GM23338 (cell line): ENCODE data around the gene OBP2A. TPM values are rescaled to one million over a fixed set of nuclear protein-coding genes. Genes with fewer than 3 reads are reported as not detected.

ENCODE experiments used
- ATAC-seq: fragments of 200-7000 bp; cut with Tn5 transposase; 3 replicates; pipeline ENCODE4 v1.9.1; 2020
- DNase-seq: peaks from one replicate; pipeline ENCODE4 v3.0.0-alpha.2; 2015; ENCODE audit warnings: low spot score
- H2AFZ ChIP-seq: fragments of 200-600 bp; sonication (generic); 2 replicates; pipeline ENCODE4 v1.8.0; 2016; ENCODE audit warnings: antibody characterized with exemption, mild to moderate bottlenecking, moderate library complexity
- H3F3A ChIP-seq: fragments of 200-600 bp; sonication (generic); replicated peaks from 2 replicates; pipeline ENCODE4 v1.8.0; 2017; ENCODE audit warnings: antibody characterized with exemption, mixed run types, low read depth
- H3K27ac ChIP-seq: fragments of 200-600 bp; sonication (generic); 2 replicates; pipeline ENCODE4 v1.6.1; 2016; ENCODE audit warnings: low read depth
- H3K27me3 ChIP-seq: fragments of 200-600 bp; sonication (generic); 2 replicates; pipeline ENCODE4 v1.8.0; 2016; ENCODE audit warnings: mild to moderate bottlenecking, mixed run types, moderate library complexity; ENCODE audit not compliant: insufficient read depth
- H3K36me3 ChIP-seq: fragments of 200-600 bp; sonication (generic); 2 replicates; pipeline ENCODE4 v1.8.0; 2016; ENCODE audit warnings: mild to moderate bottlenecking; ENCODE audit not compliant: insufficient read depth
- H3K4me1 ChIP-seq: fragments of 200-600 bp; sonication (generic); 2 replicates; pipeline ENCODE4 v1.8.0; 2016; ENCODE audit warnings: mild to moderate bottlenecking, moderate library complexity; ENCODE audit not compliant: insufficient read depth
- H3K4me2 ChIP-seq: fragments of 200-600 bp; sonication (generic); 2 replicates; pipeline ENCODE4 v1.7.1; 2017; ENCODE audit warnings: mixed run types
- H3K4me3 ChIP-seq: fragments of 200-600 bp; sonication (generic); 2 replicates; pipeline ENCODE4 v1.6.1; 2016; ENCODE audit warnings: mixed run types
- H3K79me2 ChIP-seq: fragments of 200-600 bp; sonication (generic); replicated peaks from 2 replicates; pipeline ENCODE4 v1.8.0; 2017; ENCODE audit warnings: mild to moderate bottlenecking; ENCODE audit not compliant: insufficient read depth
- H3K9me2 ChIP-seq: fragments of 200-600 bp; sonication (generic); 2 replicates; pipeline ENCODE4 v1.8.0; 2017; ENCODE audit not compliant: insufficient read depth
- H4K20me1 ChIP-seq: fragments of 200-600 bp; sonication (generic); replicated peaks from 2 replicates; pipeline ENCODE4 v1.8.0; 2017; ENCODE audit warnings: mild to moderate bottlenecking; ENCODE audit not compliant: insufficient read depth
- H3K27ac Mint-ChIP-seq: 2 replicates; pipeline ENCODE4 v1.8.0; 2020; ENCODE audit warnings: inconsistent platforms, mild to moderate bottlenecking, moderate library complexity, mixed read lengths
- H3K27me3 Mint-ChIP-seq: 3 replicates; pipeline ENCODE4 v1.8.0; 2022; ENCODE audit warnings: low read depth, mild to moderate bottlenecking, moderate library complexity, mixed read lengths, inconsistent platforms; ENCODE audit not compliant: insufficient read depth, poor library complexity
- H3K36me3 Mint-ChIP-seq: 3 replicates; pipeline ENCODE4 v1.8.0; 2021; ENCODE audit warnings: low read depth, mild to moderate bottlenecking, inconsistent platforms, moderate library complexity, mixed read lengths
- H3K4me1 Mint-ChIP-seq: 3 replicates; pipeline ENCODE4 v1.8.0; 2020; ENCODE audit warnings: mild to moderate bottlenecking, inconsistent platforms, mixed read lengths
- H3K4me3 Mint-ChIP-seq: 3 replicates; pipeline ENCODE4 v1.8.0; 2021; ENCODE audit warnings: moderate library complexity, mild to moderate bottlenecking, inconsistent platforms, mixed read lengths
- H3K9me3 Mint-ChIP-seq: 3 replicates; pipeline ENCODE4 v1.8.0; 2020; ENCODE audit warnings: moderate library complexity, mild to moderate bottlenecking, inconsistent platforms, mixed read lengths
- CREB1 ChIP-seq: fragments of 250-450 bp; sonication (Bioruptor Pico); IDR thresholded peaks from 2 replicates; pipeline ENCODE4 v1.5.0; 2020; ENCODE audit warnings: low read depth, mild to moderate bottlenecking, moderate library complexity
- EZH2 ChIP-seq: fragments of 200-600 bp; sonication (generic); IDR thresholded peaks from one replicate; pipeline ENCODE4 v1.8.0; 2017; ENCODE audit warnings: antibody characterized with exemption, mild to moderate bottlenecking, low read depth; ENCODE audit not compliant: unreplicated experiment
- NANOG ChIP-seq: IDR thresholded peaks from 2 replicates; pipeline ENCODE4 v1.6.1; 2016; ENCODE audit warnings: antibody characterized with exemption, borderline replicate concordance
- POLR2AphosphoS5 ChIP-seq: IDR thresholded peaks from 2 replicates; pipeline ENCODE4 v1.6.1; 2016; ENCODE audit warnings: antibody characterized with exemption, low read depth
- STAT1 ChIP-seq: IDR thresholded peaks from one replicate; pipeline ENCODE4 v1.6.1; 2016; ENCODE audit warnings: antibody characterized with exemption; ENCODE audit not compliant: unreplicated experiment
- ZNF114 ChIP-seq: fragments of 250-450 bp; sonication (Bioruptor Pico); IDR thresholded peaks from 2 replicates; pipeline ENCODE4 v1.5.0; 2020; ENCODE audit warnings: mild to moderate bottlenecking, moderate library complexity
- polyA plus RNA-seq: library from polyadenylated mRNA; unstranded; fragments of >200 nt; fragmentation: Nextera tagmentation; extraction: Ambion mirVana; gene quantifications from 2 replicates; pipeline ENCODE4 v1.2.1, GENCODE V29; 2016
- total RNA-seq: library from RNA; depleted of rRNA; stranded (reverse); fragments of >200 nt; shearing (Covaris generic); gene quantifications from 2 replicates; pipeline ENCODE4 v1.2.3, GENCODE V29; 2014
- TF ChIP-seq, protein P1 (sequence below): IDR thresholded peaks from one replicate; pipeline ENCODE4 v1.6.1; 2018; ENCODE audit warnings: antibody characterized with exemption; ENCODE audit not compliant: unreplicated experiment
- TF ChIP-seq, protein P2 (sequence below): IDR thresholded peaks from 2 replicates; pipeline ENCODE4 v1.6.1; 2016; ENCODE audit warnings: antibody characterized with exemption
- TF ChIP-seq, protein P3 (sequence below), 2 experiments: fragments of 200-600 bp in 1 of 2; sonication (generic) in 1 of 2; conservative IDR thresholded peaks; 2 replicates each; pipeline versions ENCODE4 v1.5.1 to v1.6.1; 2016 to 2017; ENCODE audit warnings: antibody characterized with exemption in 2 of 2, low read depth in 2 of 2, mild to moderate bottlenecking in 2 of 2, moderate library complexity in 1 of 2

Gene OBP2A
- total and polyA plus RNA-seq, 2 experiments from 2014 or later = not detected

DNA sequence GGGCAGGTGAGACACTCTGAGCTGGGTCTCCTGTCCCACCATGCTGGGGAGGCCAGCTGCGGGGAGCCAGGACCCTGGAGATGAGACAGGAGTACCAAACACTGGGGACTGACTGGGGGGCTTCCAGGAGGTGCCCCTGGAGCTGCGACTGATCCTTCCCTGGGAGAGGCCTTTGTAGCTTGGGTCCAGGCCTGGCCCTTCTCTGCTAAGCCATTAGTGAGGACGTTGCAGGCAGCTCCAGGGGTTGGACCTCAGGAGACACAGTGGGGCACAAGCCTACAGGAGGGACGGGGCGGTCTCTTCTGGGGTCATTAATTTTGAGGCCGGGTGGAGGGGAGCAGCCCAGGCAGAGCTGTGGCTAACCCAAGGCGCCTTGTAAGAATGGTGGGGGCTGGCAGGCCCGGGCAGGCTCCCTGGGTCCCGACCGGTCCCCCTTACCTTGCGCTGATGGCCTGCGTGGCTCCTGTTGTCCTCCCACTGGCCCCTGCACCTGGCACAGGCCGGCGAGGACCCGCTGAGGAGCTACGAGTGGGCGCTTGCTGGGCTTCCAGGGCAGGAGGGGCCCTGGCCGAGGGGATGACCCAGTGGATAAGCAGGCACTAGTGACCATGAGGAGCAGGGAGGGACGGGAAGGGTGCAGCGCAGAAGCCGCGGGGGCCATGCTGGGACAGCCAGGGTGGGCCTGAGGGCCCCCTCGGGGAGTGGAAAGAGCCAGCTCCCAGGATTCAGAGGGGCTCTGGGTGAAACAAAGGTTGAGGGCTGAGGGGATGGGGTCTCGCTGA, 40.3 kb upstream of the OBP2A start:
- Mint-ChIP-seq H3K36me3 (peaks cover 39% of the 10 kb centered on the region), H3K4me3 (no peak overlapping the region), H3K27me3 (peaks cover 11% of the 10 kb centered on the region), H3K9me3 (no peaks in the 10 kb centered on the region; the same call in 2 of the 3 replicates), H3K27ac (no peak overlapping the region), H3K4me1 (peaks cover 12% of the 10 kb centered on the region)
- TF ChIP-seq, protein P1, sequence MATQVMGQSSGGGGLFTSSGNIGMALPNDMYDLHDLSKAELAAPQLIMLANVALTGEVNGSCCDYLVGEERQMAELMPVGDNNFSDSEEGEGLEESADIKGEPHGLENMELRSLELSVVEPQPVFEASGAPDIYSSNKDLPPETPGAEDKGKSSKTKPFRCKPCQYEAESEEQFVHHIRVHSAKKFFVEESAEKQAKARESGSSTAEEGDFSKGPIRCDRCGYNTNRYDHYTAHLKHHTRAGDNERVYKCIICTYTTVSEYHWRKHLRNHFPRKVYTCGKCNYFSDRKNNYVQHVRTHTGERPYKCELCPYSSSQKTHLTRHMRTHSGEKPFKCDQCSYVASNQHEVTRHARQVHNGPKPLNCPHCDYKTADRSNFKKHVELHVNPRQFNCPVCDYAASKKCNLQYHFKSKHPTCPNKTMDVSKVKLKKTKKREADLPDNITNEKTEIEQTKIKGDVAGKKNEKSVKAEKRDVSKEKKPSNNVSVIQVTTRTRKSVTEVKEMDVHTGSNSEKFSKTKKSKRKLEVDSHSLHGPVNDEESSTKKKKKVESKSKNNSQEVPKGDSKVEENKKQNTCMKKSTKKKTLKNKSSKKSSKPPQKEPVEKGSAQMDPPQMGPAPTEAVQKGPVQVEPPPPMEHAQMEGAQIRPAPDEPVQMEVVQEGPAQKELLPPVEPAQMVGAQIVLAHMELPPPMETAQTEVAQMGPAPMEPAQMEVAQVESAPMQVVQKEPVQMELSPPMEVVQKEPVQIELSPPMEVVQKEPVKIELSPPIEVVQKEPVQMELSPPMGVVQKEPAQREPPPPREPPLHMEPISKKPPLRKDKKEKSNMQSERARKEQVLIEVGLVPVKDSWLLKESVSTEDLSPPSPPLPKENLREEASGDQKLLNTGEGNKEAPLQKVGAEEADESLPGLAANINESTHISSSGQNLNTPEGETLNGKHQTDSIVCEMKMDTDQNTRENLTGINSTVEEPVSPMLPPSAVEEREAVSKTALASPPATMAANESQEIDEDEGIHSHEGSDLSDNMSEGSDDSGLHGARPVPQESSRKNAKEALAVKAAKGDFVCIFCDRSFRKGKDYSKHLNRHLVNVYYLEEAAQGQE = no peak
- no peak; the same call in 1 of the 2 replicates for TF ChIP-seq POLR2AphosphoS5
- TF ChIP-seq, protein P2, sequence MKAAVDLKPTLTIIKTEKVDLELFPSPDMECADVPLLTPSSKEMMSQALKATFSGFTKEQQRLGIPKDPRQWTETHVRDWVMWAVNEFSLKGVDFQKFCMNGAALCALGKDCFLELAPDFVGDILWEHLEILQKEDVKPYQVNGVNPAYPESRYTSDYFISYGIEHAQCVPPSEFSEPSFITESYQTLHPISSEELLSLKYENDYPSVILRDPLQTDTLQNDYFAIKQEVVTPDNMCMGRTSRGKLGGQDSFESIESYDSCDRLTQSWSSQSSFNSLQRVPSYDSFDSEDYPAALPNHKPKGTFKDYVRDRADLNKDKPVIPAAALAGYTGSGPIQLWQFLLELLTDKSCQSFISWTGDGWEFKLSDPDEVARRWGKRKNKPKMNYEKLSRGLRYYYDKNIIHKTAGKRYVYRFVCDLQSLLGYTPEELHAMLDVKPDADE = no peak
- H3K4me3 ChIP-seq = no peak overlapping the region
- ATAC-seq (no peak), DNase-seq (no peak)
- H3K79me2 ChIP-seq = peaks cover 19% of the 10 kb centered on the region
- no peak overlapping the region for H3K4me2 ChIP-seq
- no peaks in the 10 kb centered on the region for H3F3A ChIP-seq
- peaks cover 9% of the 10 kb centered on the region; the same call in 1 of the 2 replicates for H3K36me3 ChIP-seq
- H3K9me2 ChIP-seq = no peaks in the 10 kb centered on the region
- H3K27ac ChIP-seq = no peak overlapping the region
- H3K4me1 ChIP-seq = no peaks in the 10 kb centered on the region; the same call in 1 of the 2 replicates
- H3K27me3 ChIP-seq = no peaks in the 10 kb centered on the region
- no peaks in the 10 kb centered on the region; the same call in 1 of the 2 replicates for H4K20me1 ChIP-seq
- H2AFZ ChIP-seq = no peak overlapping the region

DNA sequence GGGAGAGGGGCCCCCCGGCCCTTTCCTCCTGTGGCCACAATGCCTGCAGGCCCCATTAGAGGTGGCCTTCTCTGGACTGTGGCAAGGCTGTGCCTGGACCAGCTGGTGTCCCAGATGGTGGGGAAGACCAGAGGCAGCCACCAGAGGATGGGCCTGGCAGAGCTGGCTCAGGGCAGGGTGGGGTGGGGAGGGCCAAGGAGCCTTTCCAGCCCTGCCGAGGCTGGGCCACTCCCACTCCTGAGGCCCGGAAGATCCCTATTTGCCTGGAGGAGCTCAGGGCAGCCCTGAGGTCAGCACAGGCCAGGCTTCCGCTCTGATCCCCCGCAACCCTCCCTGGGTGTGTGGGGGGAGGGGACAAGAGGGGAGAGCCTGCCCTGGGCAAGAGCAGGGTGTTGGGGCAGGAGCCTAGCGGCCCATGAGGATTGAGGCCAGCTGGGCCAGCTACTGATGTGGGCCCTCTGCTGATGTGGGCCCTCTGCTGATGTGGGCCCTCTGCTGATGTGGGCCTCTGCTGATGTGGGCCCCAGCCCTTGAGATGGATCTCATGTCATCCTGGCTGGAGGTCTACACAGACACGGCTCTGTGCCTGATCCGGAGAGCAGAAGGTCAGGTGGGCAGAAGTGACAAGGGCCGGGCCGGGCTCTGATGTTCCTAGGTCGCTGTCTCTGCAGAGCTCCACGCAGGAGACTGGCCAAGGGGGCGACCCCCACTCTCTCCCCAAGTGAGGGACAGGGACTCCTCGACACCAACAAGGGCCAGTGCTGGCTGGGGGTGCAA, 39.4 kb upstream of the OBP2A start:
- Histone ChIP-seq H3K79me2 (peaks cover 11% of the 10 kb centered on the region), H3K27me3 (no peaks in the 10 kb centered on the region), H3K9me2 (no peaks in the 10 kb centered on the region), H3K36me3 (peaks cover 9% of the 10 kb centered on the region; the same call in 1 of the 2 replicates), H4K20me1 (no peaks in the 10 kb centered on the region; the same call in 1 of the 2 replicates), H3F3A (no peaks in the 10 kb centered on the region), H3K4me1 (no peaks in the 10 kb centered on the region; the same call in 1 of the 2 replicates), H3K27ac (no peak overlapping the region), H3K4me3 (no peak overlapping the region), H3K4me2 (no peak overlapping the region), H2AFZ (no peak overlapping the region)
- ATAC-seq (peak; percentile 76), DNase-seq (peak; percentile 39)
- H3K4me3 Mint-ChIP-seq = no peak overlapping the region
- peaks cover 11% of the 10 kb centered on the region for H3K27me3 Mint-ChIP-seq
- peaks cover 10% of the 10 kb centered on the region for H3K4me1 Mint-ChIP-seq
- peaks cover 37% of the 10 kb centered on the region for H3K36me3 Mint-ChIP-seq
- H3K27ac Mint-ChIP-seq = no peak overlapping the region
- no peaks in the 10 kb centered on the region; the same call in 2 of the 3 replicates for H3K9me3 Mint-ChIP-seq
- no peak for TF ChIP-seq POLR2AphosphoS5
- no peak for TF ChIP-seq EZH2
- no peak for TF ChIP-seq STAT1
- TF ChIP-seq, protein P2 = no peak
- TF ChIP-seq, protein P1 = no peak
- TF ChIP-seq, protein P3, sequence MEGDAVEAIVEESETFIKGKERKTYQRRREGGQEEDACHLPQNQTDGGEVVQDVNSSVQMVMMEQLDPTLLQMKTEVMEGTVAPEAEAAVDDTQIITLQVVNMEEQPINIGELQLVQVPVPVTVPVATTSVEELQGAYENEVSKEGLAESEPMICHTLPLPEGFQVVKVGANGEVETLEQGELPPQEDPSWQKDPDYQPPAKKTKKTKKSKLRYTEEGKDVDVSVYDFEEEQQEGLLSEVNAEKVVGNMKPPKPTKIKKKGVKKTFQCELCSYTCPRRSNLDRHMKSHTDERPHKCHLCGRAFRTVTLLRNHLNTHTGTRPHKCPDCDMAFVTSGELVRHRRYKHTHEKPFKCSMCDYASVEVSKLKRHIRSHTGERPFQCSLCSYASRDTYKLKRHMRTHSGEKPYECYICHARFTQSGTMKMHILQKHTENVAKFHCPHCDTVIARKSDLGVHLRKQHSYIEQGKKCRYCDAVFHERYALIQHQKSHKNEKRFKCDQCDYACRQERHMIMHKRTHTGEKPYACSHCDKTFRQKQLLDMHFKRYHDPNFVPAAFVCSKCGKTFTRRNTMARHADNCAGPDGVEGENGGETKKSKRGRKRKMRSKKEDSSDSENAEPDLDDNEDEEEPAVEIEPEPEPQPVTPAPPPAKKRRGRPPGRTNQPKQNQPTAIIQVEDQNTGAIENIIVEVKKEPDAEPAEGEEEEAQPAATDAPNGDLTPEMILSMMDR (conservative IDR thresholded peaks at IDR 0.05; ENCODE audit: low read depth in 2 of 2) = no peak
- no peak for TF ChIP-seq NANOG
- TF ChIP-seq ZNF114 = no peak
- TF ChIP-seq CREB1 (CRISPR knock-in tag) = no peak
